HepG2 (cell line): ENCODE data around the gene RGS19. TPM values are rescaled to one million over a fixed set of nuclear protein-coding genes. Genes with fewer than 3 reads are reported as not detected.
A peak's percentile ranks its signal among the peaks of the same experiment; 100 is the strongest.

Experiments
- CBX5 ChIP-seq: sonication (generic); formaldehyde crosslinking; IDR thresholded peaks from 2 replicates; pipeline ENCODE4 v1.4.0; 2020; ENCODE audit warnings: missing genetic modification reagents, borderline replicate concordance
- GLI4 ChIP-seq: sonication (generic); formaldehyde crosslinking; IDR thresholded peaks from 2 replicates; pipeline ENCODE4 v1.5.1; 2020; ENCODE audit warnings: missing genetic modification reagents, mild to moderate bottlenecking, moderate library complexity, borderline replicate concordance
- HES4 ChIP-seq: sonication (generic); formaldehyde crosslinking; IDR thresholded peaks from 2 replicates; pipeline ENCODE4 v1.9.0; 2021; ENCODE audit warnings: mild to moderate bottlenecking, missing genetic modification reagents, borderline replicate concordance
- HMG20B ChIP-seq: conservative IDR thresholded peaks from 2 replicates; pipeline ENCODE4 v1.6.1; 2016; ENCODE audit warnings: missing genetic modification reagents, missing compliant biosample characterization
- HNF4G ChIP-seq, 2 experiments: sonication (generic) in 1 of 2; formaldehyde crosslinking in 1 of 2; IDR thresholded peaks; 2 replicates each; pipeline versions ENCODE4 v1.4.0 to v1.6.1; 2011 to 2020; ENCODE audit warnings: borderline replicate concordance in 2 of 2, low read depth in 2 of 2, mild to moderate bottlenecking in 2 of 2, low read length in 1 of 2, missing genetic modification reagents in 1 of 2, moderate library complexity in 1 of 2
- JUND ChIP-seq: sonication (generic); formaldehyde crosslinking; IDR thresholded peaks from 2 replicates; pipeline ENCODE4 v1.8.0; 2022; ENCODE audit warnings: mild to moderate bottlenecking, missing genetic modification reagents
- MEF2D ChIP-seq: sonication (generic); formaldehyde crosslinking; IDR thresholded peaks from 2 replicates; pipeline ENCODE4 v1.5.1; 2020; ENCODE audit warnings: mild to moderate bottlenecking, missing genetic modification reagents
- PAWR ChIP-seq: sonication (generic); formaldehyde crosslinking; IDR thresholded peaks from 2 replicates; pipeline ENCODE4 v1.4.0; 2020; ENCODE audit warnings: missing genetic modification reagents, mild to moderate bottlenecking, borderline replicate concordance
- PTBP1 ChIP-seq: fragments of 200-400 bp; formaldehyde crosslinking; IDR thresholded peaks from 2 replicates; pipeline ENCODE4 v1.6.1; 2018; ENCODE audit warnings: low read length, low read depth; ENCODE audit not compliant: poor library complexity, severe bottlenecking
- RBFOX2 ChIP-seq: fragments of 200-400 bp; formaldehyde crosslinking; IDR thresholded peaks from 2 replicates; pipeline ENCODE4 v1.6.1; 2017; ENCODE audit warnings: low read depth, mild to moderate bottlenecking, low read length
- TMF1 ChIP-seq: sonication (generic); formaldehyde crosslinking; IDR thresholded peaks from 2 replicates; pipeline ENCODE4 v1.8.1; 2022; ENCODE audit warnings: low read depth, missing genetic modification reagents
- ZFAT ChIP-seq: sonication (generic); formaldehyde crosslinking; conservative IDR thresholded peaks from 2 replicates; pipeline ENCODE4 v1.8.1; 2023; ENCODE audit warnings: missing genetic modification reagents, inconsistent platforms
- ZNF10 ChIP-seq: sonication (generic); formaldehyde crosslinking; IDR thresholded peaks from 2 replicates; pipeline ENCODE4 v1.4.0; 2020; ENCODE audit warnings: mild to moderate bottlenecking, low read depth, missing genetic modification reagents, borderline replicate concordance
- ZNF232 ChIP-seq: sonication (generic); formaldehyde crosslinking; IDR thresholded peaks from 2 replicates; pipeline ENCODE4 v1.4.0; 2020; ENCODE audit warnings: missing genetic modification reagents, borderline replicate concordance
- ZNF292 ChIP-seq: sonication (generic); formaldehyde crosslinking; IDR thresholded peaks from 2 replicates; pipeline ENCODE4 v1.8.1; 2022; ENCODE audit warnings: mild to moderate bottlenecking, low read depth, missing genetic modification reagents, borderline replicate concordance
- ZNF317 ChIP-seq: sonication (generic); formaldehyde crosslinking; IDR thresholded peaks from 2 replicates; pipeline ENCODE4 v1.5.0; 2020; ENCODE audit warnings: mild to moderate bottlenecking, missing genetic modification reagents
- polyA plus RNA-seq, 8 experiments: library from polyadenylated mRNA; depleted of rRNA in 3 of 8; stranded (reverse) in 7 of 8; unstranded in 1 of 8; fragments of >200 nt; fragmentation: Illumina TruSeq in 4 of 8; extraction: Trizol in 4 of 8; gene quantifications; 2 replicates each; pipeline versions ENCODE4 v1.2.1 to v1.2.3, GENCODE V29; 2011 to 2016; ENCODE audit warnings: low read depth in 4 of 8, missing spikeins in 1 of 8, mixed read lengths in 1 of 8; ENCODE audit not compliant: insufficient read depth in 1 of 8
- total RNA-seq, 5 experiments: library from RNA; depleted of rRNA; stranded (reverse); fragments of >200 nt; fragmentation: Illumina TruSeq; extraction: Trizol; gene quantifications; 2 replicates each; pipeline ENCODE4 v1.2.3, GENCODE V29; 2016; ENCODE audit warnings: low read depth in 1 of 5
- TF ChIP-seq, protein P1 (sequence below): sonication (generic); formaldehyde crosslinking; IDR thresholded peaks from 2 replicates; pipeline ENCODE4 v1.5.0; 2020; ENCODE audit warnings: mild to moderate bottlenecking, missing genetic modification reagents
- TF ChIP-seq, protein P2 (sequence below): sonication (generic); formaldehyde crosslinking; IDR thresholded peaks from 2 replicates; pipeline ENCODE4 v1.5.0; 2020; ENCODE audit warnings: mild to moderate bottlenecking, missing genetic modification reagents
- TF ChIP-seq, protein P3 (sequence below): sonication (generic); formaldehyde crosslinking; IDR thresholded peaks from 2 replicates; pipeline ENCODE4 v1.8.1; 2023; ENCODE audit warnings: mild to moderate bottlenecking, missing genetic modification reagents
- TF ChIP-seq, protein P4 (sequence below): sonication (generic); formaldehyde crosslinking; IDR thresholded peaks from 2 replicates; pipeline ENCODE4 v1.5.0; 2020; ENCODE audit warnings: mild to moderate bottlenecking, missing genetic modification reagents

RGS19 gene
- total and polyA plus RNA-seq, 2 of the 13 experiments (the other 11 are each of a cell fraction or from before 2014, with no cell fraction given) = 10.7 to 11.9 TPM

DNA sequence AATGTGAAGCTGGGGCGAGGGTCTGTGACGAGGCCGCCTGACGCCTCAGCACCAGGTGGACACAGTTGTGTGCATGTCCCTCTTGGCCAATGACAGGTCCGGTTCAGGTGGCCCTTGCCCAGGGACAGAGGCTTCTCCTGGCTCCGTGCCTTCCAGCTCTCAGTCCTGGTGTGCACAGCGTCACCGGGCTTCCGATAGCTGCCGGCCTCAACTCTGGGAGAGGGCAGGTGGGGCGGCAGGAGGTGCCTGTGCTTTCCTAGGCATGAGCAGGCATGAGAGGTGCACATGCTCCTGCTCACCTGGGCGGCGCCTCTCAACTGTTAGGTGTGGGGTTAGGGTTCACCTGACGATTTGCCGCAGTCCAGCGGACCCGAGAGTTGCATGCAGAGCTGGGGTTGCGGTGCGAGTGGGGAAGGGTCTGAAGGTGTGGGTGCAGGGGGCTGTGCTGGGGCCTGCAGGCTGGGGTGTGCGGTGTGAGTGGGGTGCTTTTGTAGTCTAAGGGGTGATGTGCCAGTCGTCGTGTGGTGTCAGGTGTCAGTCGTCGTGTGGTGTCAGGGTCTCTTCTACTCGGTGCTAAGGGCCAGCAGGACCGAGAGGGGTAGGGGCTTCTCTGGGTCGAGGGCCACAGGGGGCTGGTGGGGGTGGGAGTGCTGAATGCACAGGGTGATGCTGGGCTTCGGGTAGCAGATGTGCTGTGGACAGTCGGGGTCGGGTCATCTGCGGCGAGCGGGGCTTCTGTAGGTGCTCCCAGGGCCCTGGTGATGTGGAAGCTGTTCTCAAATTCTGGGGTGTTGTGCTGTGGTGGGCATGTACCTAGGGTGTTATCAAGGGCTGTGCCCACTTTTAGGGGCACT is 26.1 kb downstream of the RGS19 start (continued):
- TF ChIP-seq, protein P1, sequence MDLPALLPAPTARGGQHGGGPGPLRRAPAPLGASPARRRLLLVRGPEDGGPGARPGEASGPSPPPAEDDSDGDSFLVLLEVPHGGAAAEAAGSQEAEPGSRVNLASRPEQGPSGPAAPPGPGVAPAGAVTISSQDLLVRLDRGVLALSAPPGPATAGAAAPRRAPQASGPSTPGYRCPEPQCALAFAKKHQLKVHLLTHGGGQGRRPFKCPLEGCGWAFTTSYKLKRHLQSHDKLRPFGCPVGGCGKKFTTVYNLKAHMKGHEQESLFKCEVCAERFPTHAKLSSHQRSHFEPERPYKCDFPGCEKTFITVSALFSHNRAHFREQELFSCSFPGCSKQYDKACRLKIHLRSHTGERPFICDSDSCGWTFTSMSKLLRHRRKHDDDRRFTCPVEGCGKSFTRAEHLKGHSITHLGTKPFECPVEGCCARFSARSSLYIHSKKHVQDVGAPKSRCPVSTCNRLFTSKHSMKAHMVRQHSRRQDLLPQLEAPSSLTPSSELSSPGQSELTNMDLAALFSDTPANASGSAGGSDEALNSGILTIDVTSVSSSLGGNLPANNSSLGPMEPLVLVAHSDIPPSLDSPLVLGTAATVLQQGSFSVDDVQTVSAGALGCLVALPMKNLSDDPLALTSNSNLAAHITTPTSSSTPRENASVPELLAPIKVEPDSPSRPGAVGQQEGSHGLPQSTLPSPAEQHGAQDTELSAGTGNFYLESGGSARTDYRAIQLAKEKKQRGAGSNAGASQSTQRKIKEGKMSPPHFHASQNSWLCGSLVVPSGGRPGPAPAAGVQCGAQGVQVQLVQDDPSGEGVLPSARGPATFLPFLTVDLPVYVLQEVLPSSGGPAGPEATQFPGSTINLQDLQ (CRISPR knock-in tag) = peak; percentile 34; the same call in 1 of the 2 replicates
- no peak for TF ChIP-seq RBFOX2
- TF ChIP-seq, protein P2, sequence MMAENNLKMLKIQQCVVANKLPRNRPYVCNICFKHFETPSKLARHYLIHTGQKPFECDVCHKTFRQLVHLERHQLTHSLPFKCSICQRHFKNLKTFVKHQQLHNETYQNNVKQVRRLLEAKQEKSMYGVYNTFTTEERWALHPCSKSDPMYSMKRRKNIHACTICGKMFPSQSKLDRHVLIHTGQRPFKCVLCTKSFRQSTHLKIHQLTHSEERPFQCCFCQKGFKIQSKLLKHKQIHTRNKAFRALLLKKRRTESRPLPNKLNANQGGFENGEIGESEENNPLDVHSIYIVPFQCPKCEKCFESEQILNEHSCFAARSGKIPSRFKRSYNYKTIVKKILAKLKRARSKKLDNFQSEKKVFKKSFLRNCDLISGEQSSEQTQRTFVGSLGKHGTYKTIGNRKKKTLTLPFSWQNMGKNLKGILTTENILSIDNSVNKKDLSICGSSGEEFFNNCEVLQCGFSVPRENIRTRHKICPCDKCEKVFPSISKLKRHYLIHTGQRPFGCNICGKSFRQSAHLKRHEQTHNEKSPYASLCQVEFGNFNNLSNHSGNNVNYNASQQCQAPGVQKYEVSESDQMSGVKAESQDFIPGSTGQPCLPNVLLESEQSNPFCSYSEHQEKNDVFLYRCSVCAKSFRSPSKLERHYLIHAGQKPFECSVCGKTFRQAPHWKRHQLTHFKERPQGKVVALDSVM (CRISPR knock-in tag) = no peak
- peak; percentile 54; the same call in 1 of the 2 replicates for TF ChIP-seq CBX5 (CRISPR knock-in tag)
- peak; percentile 92 for TF ChIP-seq HES4 (CRISPR knock-in tag)
- no peak; the same call in 1 of the 2 replicates for TF ChIP-seq HNF4G (IDR thresholded peaks at IDR 0.05; ENCODE audit: borderline replicate concordance, low read depth, low read length)
- TF ChIP-seq HNF4G (CRISPR knock-in tag; IDR thresholded peaks at IDR 0.05; ENCODE audit: borderline replicate concordance, low read depth) = peak; percentile 47; the same call in 1 of the 2 replicates
- TF ChIP-seq PAWR (CRISPR knock-in tag) = no peak
- TF ChIP-seq GLI4 = no peak
- peak; percentile 6 for TF ChIP-seq PTBP1
- TF ChIP-seq ZNF317 (CRISPR knock-in tag) = peak; percentile 40
- no peak for TF ChIP-seq JUND
- TF ChIP-seq ZNF232 (CRISPR knock-in tag) = no peak
- TF ChIP-seq, protein P3, sequence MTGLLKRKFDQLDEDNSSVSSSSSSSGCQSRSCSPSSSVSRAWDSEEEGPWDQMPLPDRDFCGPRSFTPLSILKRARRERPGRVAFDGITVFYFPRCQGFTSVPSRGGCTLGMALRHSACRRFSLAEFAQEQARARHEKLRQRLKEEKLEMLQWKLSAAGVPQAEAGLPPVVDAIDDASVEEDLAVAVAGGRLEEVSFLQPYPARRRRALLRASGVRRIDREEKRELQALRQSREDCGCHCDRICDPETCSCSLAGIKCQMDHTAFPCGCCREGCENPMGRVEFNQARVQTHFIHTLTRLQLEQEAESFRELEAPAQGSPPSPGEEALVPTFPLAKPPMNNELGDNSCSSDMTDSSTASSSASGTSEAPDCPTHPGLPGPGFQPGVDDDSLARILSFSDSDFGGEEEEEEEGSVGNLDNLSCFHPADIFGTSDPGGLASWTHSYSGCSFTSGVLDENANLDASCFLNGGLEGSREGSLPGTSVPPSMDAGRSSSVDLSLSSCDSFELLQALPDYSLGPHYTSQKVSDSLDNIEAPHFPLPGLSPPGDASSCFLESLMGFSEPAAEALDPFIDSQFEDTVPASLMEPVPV (CRISPR knock-in tag) = peak; percentile 94
- TF ChIP-seq MEF2D = 0 out of 2 replicates have a peak, but pooled peaks have one; percentile 87
- no peak; the same call in none of the 2 replicates for TF ChIP-seq ZNF292 (CRISPR knock-in tag)
- peak; percentile 87 for TF ChIP-seq TMF1
- TF ChIP-seq ZFAT (CRISPR knock-in tag) = no peak
- peak; percentile 59; the same call in 1 of the 2 replicates for TF ChIP-seq HMG20B (CRISPR knock-in tag)
- TF ChIP-seq ZNF10 (CRISPR knock-in tag) = no peak
- TF ChIP-seq, protein P4, sequence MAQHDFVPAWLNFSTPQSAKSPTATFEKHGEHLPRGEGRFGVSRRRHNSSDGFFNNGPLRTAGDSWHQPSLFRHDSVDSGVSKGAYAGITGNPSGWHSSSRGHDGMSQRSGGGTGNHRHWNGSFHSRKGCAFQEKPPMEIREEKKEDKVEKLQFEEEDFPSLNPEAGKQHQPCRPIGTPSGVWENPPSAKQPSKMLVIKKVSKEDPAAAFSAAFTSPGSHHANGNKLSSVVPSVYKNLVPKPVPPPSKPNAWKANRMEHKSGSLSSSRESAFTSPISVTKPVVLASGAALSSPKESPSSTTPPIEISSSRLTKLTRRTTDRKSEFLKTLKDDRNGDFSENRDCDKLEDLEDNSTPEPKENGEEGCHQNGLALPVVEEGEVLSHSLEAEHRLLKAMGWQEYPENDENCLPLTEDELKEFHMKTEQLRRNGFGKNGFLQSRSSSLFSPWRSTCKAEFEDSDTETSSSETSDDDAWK = no peak
